Hepatocyte (in vitro differentiated cells): ENCODE measurements around the gene TSPO2. TPM values are rescaled to one million over a fixed set of nuclear protein-coding genes. Genes with fewer than 3 reads are reported as not detected.

Experiments
- DNase-seq: peaks from one replicate; pipeline ENCODE4 v3.0.0-alpha.2; 2016; ENCODE audit warnings: low spot score
- H2AFZ ChIP-seq: fragments of 200-600 bp; sonication (generic); 2 replicates; pipeline ENCODE4 v1.6.0; 2016; ENCODE audit warnings: antibody characterized with exemption, mild to moderate bottlenecking
- H3K27ac ChIP-seq: fragments of 200-600 bp; sonication (generic); 2 replicates; pipeline ENCODE4 v1.5.1; 2016; ENCODE audit warnings: mild to moderate bottlenecking
- H3K27me3 ChIP-seq: fragments of 200-600 bp; sonication (generic); 2 replicates; pipeline ENCODE4 v1.6.1; 2016
- H3K36me3 ChIP-seq: fragments of 200-600 bp; sonication (generic); replicated peaks from 2 replicates; pipeline ENCODE4 v1.5.1; 2016; ENCODE audit warnings: low read depth; ENCODE audit not compliant: insufficient read depth
- H3K4me1 ChIP-seq: fragments of 200-600 bp; sonication (generic); 2 replicates; pipeline ENCODE4 v1.5.1; 2016; ENCODE audit warnings: mild to moderate bottlenecking, moderate library complexity; ENCODE audit not compliant: insufficient read depth
- H3K4me2 ChIP-seq: fragments of 200-600 bp; sonication (generic); 2 replicates; pipeline ENCODE4 v1.6.0; 2016
- H3K4me3 ChIP-seq: fragments of 200-600 bp; sonication (generic); 2 replicates; pipeline ENCODE4 v1.5.1; 2016; ENCODE audit warnings: mild to moderate bottlenecking
- H3K79me2 ChIP-seq: fragments of 200-600 bp; sonication (generic); 2 replicates; pipeline ENCODE4 v1.6.0; 2017; ENCODE audit warnings: mild to moderate bottlenecking
- H3K9me2 ChIP-seq: fragments of 200-600 bp; sonication (generic); replicated peaks from 2 replicates; pipeline ENCODE4 v1.6.0; 2017; ENCODE audit warnings: mild to moderate bottlenecking; ENCODE audit not compliant: insufficient read depth
- H3K9me3 ChIP-seq: fragments of 200-600 bp; sonication (generic); 2 replicates; pipeline ENCODE4 v1.5.1; 2016; ENCODE audit warnings: low read depth, mild to moderate bottlenecking
- H4K20me1 ChIP-seq: fragments of 200-600 bp; sonication (generic); 2 replicates; pipeline ENCODE4 v1.6.0; 2016; ENCODE audit warnings: mild to moderate bottlenecking; ENCODE audit not compliant: insufficient read depth, poor library complexity, severe bottlenecking
- EZH2 ChIP-seq: fragments of 200-600 bp; sonication (generic); IDR thresholded peaks from 2 replicates; pipeline ENCODE4 v1.6.1; 2016; ENCODE audit warnings: antibody characterized with exemption, mild to moderate bottlenecking, borderline replicate concordance
- EZH2phosphoT487 ChIP-seq: fragments of 200-600 bp; sonication (generic); IDR thresholded peaks from one replicate; pipeline ENCODE4 v1.6.1; 2018; ENCODE audit warnings: antibody characterized with exemption, mild to moderate bottlenecking, low read depth, moderate library complexity; ENCODE audit not compliant: unreplicated experiment, severe bottlenecking
- WGBS: methylation state at CpG from one replicate; pipeline ENCODE4 v1.1.6; 2016; ENCODE audit warnings: low lambda C conversion rate; ENCODE audit errors: missing lambda C conversion rate; 5-methylcytosine and 5-hydroxymethylcytosine counted together
- polyA plus RNA-seq: library from polyadenylated mRNA; unstranded; fragments of >200 nt; fragmentation: Nextera tagmentation; extraction: Ambion mirVana; gene quantifications from 2 replicates; pipeline ENCODE4 v1.2.1, GENCODE V29; 2016
- total RNA-seq: library from RNA; depleted of rRNA; stranded (reverse); fragments of >200 nt; gene quantifications from 2 replicates; pipeline ENCODE4 v1.2.3, GENCODE V29; 2014
- TF ChIP-seq, protein P1 (sequence below): fragments of 200-600 bp; sonication (generic); IDR thresholded peaks from 2 replicates; pipeline ENCODE4 v1.5.1; 2016; ENCODE audit warnings: antibody characterized with exemption, mild to moderate bottlenecking; ENCODE audit not compliant: poor library complexity

Gene TSPO2
- total and polyA plus RNA-seq, 2 experiments from 2014 or later, result 0.27 to 0.36 TPM

DNA sequence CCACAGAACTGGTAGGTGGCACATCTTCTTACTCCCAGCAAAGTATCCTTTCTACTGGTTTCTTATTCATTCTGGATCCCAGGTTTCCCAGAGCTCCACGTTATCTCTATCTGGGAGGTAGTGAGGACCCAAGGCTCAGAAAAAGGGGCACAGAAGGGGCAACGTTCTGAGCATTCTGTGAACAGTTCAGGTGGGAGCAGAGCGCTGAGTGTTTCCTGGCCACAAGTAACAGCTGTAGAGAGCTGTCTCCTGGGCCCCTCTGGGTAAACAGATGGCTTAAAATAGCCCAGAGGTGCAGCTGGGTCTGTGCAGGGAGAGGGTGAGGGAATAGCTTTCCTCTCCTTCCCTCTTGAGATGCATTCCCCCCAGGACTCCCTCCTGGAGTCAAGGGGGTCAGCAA, 12.9 kb downstream of the TSPO2 start:
- Histone ChIP-seq H3K9me2 (no peaks in the 10 kb centered on the region), H3K4me3 (no peak overlapping the region), H4K20me1 (no peaks in the 10 kb centered on the region), H3K4me1 (peaks cover 56% of the 10 kb centered on the region), H2AFZ (no peak overlapping the region), H3K27ac (peak overlapping the region; percentile 95), H3K27me3 (no peaks in the 10 kb centered on the region), H3K36me3 (no peaks in the 10 kb centered on the region), H3K79me2 (no peaks in the 10 kb centered on the region), H3K4me2 (peak overlapping the region; percentile 65), H3K9me3 (no peaks in the 10 kb centered on the region)
- TF ChIP-seq, protein P1, sequence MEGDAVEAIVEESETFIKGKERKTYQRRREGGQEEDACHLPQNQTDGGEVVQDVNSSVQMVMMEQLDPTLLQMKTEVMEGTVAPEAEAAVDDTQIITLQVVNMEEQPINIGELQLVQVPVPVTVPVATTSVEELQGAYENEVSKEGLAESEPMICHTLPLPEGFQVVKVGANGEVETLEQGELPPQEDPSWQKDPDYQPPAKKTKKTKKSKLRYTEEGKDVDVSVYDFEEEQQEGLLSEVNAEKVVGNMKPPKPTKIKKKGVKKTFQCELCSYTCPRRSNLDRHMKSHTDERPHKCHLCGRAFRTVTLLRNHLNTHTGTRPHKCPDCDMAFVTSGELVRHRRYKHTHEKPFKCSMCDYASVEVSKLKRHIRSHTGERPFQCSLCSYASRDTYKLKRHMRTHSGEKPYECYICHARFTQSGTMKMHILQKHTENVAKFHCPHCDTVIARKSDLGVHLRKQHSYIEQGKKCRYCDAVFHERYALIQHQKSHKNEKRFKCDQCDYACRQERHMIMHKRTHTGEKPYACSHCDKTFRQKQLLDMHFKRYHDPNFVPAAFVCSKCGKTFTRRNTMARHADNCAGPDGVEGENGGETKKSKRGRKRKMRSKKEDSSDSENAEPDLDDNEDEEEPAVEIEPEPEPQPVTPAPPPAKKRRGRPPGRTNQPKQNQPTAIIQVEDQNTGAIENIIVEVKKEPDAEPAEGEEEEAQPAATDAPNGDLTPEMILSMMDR, result no peak
- 27% methylated on average over 3 of the region's 3 CpGs for WGBS
- DNase-seq, result no peak

DNA sequence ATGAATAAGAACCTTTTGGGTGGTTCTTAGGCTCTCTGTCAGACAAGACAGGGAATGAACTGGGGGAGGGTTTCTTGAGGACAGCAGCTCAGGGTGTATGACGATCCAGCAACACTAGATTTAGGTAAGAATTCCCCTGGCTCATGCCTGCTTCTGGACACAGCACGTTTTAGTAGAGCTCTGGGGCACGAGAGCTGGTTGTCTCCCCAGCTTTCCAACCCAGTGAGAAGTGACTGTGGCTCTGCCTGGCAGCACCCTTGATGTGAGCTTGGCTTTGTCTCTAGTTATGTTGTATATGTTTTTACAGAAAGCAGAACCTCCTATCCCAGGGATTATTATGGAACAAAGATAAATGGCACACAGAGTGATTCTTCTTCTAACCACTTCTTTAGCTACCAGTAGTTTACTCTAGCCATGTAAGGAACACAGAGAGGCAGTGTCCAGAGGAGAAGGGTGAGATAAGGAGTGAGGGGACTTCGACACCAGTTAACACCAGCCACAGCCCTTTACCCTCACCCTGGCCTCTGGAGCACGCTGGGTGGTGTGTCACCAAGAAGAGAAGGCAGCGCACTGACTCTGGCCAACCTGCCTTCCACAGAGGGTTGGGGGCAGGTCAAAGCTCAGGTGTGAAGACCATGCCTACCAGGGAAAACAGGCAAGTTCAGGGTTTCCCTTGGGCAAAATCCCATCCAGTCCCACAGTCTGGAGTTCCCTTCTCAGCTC, 14.7 kb downstream of the TSPO2 start:
- 70% methylated on average over 6 of the region's 6 CpGs for WGBS
- Histone ChIP-seq H3K36me3 (no peaks in the 10 kb centered on the region), H3K4me2 (no peak overlapping the region), H3K79me2 (no peaks in the 10 kb centered on the region), H3K9me2 (no peaks in the 10 kb centered on the region), H3K27me3 (no peaks in the 10 kb centered on the region), H3K9me3 (no peaks in the 10 kb centered on the region), H3K27ac (peak overlapping the region; percentile 95), H3K4me1 (peaks cover 45% of the 10 kb centered on the region), H2AFZ (no peak overlapping the region), H3K4me3 (no peak overlapping the region), H4K20me1 (no peaks in the 10 kb centered on the region)
- TF ChIP-seq EZH2phosphoT487, result no peak
- TF ChIP-seq EZH2, result no peak
- TF ChIP-seq, protein P1, result no peak
- peak; percentile 66 for DNase-seq

DNA sequence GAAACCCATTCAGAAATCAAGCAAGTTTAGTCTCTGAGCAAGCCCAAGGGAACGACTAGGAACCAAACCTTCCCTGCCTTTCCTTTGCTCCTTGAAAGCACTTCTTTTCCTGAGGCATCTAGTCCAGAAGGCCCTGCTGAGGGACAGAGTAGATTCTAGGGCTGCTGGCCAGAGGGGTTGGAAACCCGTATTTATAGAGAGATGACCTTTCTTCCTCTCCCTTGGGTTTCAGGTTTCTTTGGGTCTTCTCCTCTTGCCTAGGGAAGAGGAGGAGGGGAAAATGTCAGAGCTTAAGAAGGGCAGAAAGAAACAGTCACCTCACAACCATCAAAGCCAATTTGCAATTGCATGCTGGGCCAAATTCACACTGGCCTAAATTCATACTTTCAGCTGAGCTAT, 16.5 kb downstream of the TSPO2 start:
- Histone ChIP-seq H3K4me1 (peaks cover 52% of the 10 kb centered on the region), H3K4me2 (no peak overlapping the region), H4K20me1 (no peaks in the 10 kb centered on the region), H3K9me3 (no peaks in the 10 kb centered on the region), H3K79me2 (no peaks in the 10 kb centered on the region), H3K9me2 (no peaks in the 10 kb centered on the region), H2AFZ (no peak overlapping the region), H3K4me3 (no peak overlapping the region), H3K27ac (peak overlapping the region; percentile 95), H3K27me3 (no peaks in the 10 kb centered on the region), H3K36me3 (no peaks in the 10 kb centered on the region)
- WGBS, result 83% methylated on average over 2 of the region's 2 CpGs
- DNase-seq, result no peak
- TF ChIP-seq, protein P1, result no peak
- no peak for TF ChIP-seq EZH2
- no peak for TF ChIP-seq EZH2phosphoT487

DNA sequence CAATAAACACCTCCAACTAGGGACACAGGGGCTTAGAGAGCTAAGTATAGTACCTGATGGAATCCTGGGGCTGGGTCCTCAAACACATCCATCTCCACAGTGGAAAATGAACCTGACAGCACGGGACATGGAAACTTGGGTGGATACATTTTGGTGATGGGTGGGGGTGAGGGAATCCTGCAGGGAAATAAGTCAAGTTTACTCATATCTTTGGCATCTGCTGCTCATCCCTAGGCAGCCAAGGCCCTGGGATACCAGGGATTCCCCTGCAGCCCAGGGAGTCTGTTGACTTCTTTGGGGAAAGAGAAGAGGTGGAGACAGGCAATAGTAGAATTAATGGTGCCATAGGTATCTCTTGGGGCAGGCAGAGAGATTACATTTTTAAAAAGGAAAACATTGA, 17.3 kb downstream of the TSPO2 start:
- Histone ChIP-seq H3K36me3 (no peaks in the 10 kb centered on the region), H3K79me2 (no peaks in the 10 kb centered on the region), H4K20me1 (no peaks in the 10 kb centered on the region), H2AFZ (no peak overlapping the region), H3K9me2 (no peaks in the 10 kb centered on the region), H3K4me1 (peaks cover 52% of the 10 kb centered on the region), H3K27ac (peak overlapping the region; percentile 95), H3K4me2 (no peak overlapping the region), H3K27me3 (no peaks in the 10 kb centered on the region), H3K9me3 (no peaks in the 10 kb centered on the region), H3K4me3 (no peak overlapping the region)
- TF ChIP-seq EZH2phosphoT487, result no peak
- TF ChIP-seq, protein P1, result no peak
- no peak for TF ChIP-seq EZH2
- 93% methylated on average over 1 of the region's 1 CpG for WGBS
- no peak for DNase-seq
